Adrenal gland (tissue), 5 donors: ENCODE data around the gene ATXN1.

Source experiments
- CTCF ChIP-seq, 6 experiments: fragments of 450-650 bp in 4 of 6; fragments of 200-600 bp in 2 of 6; sonication (generic) in 1 of 6; IDR thresholded peaks; 1 replicate in 5 of 6; 2 replicates in 1 of 6; pipeline versions ENCODE4 v1.5.1 to v1.8.0; 2016 to 2021; ENCODE audit warnings: antibody characterized with exemption in 6 of 6, mild to moderate bottlenecking in 2 of 6, moderate library complexity in 1 of 6
- POLR2A ChIP-seq, 2 donors: fragments of 450-650 bp; IDR thresholded peaks; one replicate each; pipeline ENCODE4 v1.6.1; 2017; ENCODE audit warnings: antibody characterized with exemption in 2 of 2, mild to moderate bottlenecking in 2 of 2, moderate library complexity in 1 of 2
- donor health status: DM: no; HTN: no; CAD: no.

- no peak for TF ChIP-seq CTCF (IDR thresholded peaks at IDR 0.05)
- no peak for TF ChIP-seq POLR2A (IDR thresholded peaks at IDR 0.05)
Measured at GRCh38 chr6:16471222-16471909, 289.9 kb downstream of the ATXN1 start.
